Pons (tissue), 1 donor: Measurements from ENCODE around the gene GET3.
"Not testable (repeated sequence)": the region's sequence is repeated elsewhere in the genome, so short reads cannot be mapped to it uniquely, and the experiment has no call there.

Experiments
- DNase-seq: peaks from one replicate; pipeline ENCODE4 v3.0.0-alpha.2; 2016; ENCODE audit warnings: low spot score

Gene GET3

GRCh38 chr19:12715929-12716328 is 21.4 kb upstream of the GET3 start:
- DNase-seq: no peak

GRCh38 chr19:12720296-12720695 is 17.0 kb upstream of the GET3 start:
- no peak for DNase-seq

- DNase-seq: no peak
These were observed 16.2 kb upstream of the GET3 start for GRCh38 chr19:12720851-12721655.

GRCh38 chr19:12721656-12722565 is 15.4 kb upstream of the GET3 start:
- DNase-seq: peak; percentile 17

- DNase-seq: peak; percentile 99
These were observed 14.5 kb upstream of the GET3 start for GRCh38 chr19:12722566-12723380.

DNA sequence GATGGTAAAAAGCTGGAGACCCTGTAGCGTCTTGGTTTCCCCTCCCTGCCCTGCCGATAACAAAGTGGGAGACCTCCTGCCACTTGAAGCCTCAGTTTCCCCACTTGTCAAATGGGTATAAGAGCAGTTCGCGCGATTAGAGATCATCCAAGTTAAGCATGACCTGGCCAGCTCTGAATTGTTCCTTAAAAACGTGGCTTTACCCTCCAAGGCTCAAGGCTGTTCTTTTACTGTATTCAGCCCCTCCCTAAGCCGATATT is 14.0 kb upstream of the GET3 start:
- no peak for DNase-seq

GRCh38 chr19:12723641-12724426 is 13.5 kb upstream of the GET3 start, which contains the start of gene TNPO2:
TNPO2 (minus strand) TSS chr19:12723932; CDS start chr19:12720977, 2,955 bp downstream.
- peak; percentile 38 for DNase-seq

DNA sequence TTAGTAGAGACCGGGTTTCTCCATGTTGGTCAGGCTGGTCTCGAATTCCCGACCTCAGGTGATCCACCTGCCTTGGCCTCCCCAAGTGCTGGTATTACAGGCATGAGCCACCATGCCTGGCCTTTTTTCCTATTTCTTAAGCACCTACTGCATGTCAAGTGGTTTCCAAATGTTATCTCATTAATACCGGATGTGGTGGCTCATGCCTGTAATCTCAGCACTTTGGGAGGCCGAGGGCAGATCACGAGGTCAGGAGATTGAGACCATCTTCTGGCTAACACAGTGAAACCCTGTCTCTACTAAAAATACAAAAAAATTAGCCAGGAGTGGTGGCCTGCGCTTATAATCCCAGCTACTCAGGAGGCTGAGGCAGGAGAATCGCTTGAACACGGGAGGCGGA is 11.7 kb upstream of the GET3 start:
- DNase-seq: not testable (repeated sequence)

- DNase-seq: no peak
These were observed 10.3 kb upstream of the GET3 start for GRCh38 chr19:12726988-12727316.

- DNase-seq: no peak
These were observed 9.4 kb upstream of the GET3 start for GRCh38 chr19:12727745-12728433.

DNA sequence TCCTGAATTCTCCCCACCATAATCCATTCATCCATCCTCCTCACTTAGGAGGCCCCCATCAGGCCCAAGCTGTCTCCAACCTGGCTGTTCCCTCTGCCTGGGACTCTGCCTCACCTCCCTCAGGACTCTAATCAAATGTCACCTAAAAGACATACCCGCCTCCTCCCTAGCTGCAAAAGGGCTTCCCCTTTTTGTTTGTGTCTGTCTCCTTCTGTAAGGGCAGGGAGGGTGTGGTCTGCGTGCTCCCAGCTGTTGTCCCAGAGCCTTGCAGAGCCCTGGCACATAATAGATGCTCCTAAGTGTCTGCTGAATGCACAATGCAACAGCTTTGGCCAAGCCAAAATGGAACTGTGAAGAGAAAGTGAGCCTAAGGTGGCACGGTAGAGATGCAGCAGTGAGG is 7.2 kb upstream of the GET3 start:
- DNase-seq: no peak

GRCh38 chr19:12731337-12731736 is 6.0 kb upstream of the GET3 start:
- DNase-seq: no peak

DNA sequence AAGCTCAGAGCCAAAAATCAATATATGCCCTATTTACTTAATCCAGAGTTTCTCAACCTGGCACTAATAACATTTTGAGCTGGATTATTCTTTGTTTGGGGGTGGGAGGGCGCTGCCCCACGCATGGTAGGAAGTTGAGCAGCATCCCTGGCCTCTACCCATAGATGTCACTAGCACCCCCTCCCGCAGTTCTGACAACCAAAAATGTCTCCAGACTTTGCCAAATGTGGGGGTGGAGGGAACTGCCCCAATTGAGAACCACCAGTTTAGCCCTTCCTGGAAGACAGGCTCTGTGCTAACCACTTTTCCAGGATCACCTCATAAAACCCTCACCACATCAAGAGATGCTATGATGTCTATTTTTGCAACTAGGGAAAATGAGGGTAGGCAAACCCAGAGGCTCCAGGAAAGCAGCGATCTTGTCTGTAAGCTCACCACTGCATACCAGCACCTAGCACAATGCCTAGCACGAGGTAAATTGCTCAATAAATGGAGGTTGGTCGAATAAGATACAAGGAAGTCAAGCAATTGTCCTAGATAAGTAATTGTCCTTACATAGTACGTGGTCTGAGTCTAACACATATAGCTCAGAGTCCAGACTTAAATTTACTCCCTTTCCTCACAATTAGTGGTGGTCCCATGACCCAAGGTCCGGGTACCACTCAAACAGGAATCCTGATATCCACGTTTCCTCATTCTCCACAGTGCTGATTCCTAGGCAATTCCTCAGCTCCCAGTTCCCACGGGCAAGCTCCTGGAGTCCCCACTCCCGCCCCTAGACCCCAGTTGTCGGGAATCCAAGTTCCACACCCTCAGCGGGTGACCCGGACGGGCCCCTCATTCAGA is 3.7 kb upstream of the GET3 start:
- peak; percentile 37 for DNase-seq

- no peak for DNase-seq
These were observed 596 bp downstream of the GET3 start for GRCh38 chr19:12737835-12738351.

DNA sequence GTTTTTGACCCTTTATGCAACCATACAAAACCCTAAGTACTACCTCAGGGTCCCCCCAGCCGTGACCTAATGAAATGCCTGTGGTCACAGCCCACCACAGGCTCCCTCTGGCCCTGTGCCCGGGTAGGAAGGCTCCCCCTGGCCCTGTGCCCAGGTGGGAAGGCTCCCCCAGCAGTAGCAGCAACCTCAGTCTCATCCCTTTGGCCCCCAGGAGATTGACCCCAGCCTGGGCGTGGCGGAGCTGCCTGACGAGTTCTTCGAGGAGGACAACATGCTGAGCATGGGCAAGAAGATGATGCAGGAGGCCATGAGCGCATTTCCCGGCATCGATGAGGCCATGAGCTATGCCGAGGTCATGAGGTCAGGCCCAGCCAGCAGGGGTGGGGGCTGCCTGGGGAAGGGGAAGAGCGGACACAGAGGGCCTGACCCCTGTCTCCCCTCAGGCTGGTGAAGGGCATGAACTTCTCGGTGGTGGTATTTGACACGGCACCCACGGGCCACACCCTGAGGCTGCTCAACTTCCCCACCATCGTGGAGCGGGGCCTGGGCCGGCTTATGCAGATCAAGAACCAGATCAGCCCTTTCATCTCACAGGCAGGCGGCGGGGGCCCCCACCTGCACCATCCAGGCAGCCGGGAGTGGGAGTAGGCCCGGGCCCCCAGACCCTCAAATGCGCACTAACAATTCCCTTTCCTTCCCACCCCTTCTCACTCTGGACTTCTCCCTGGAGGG is 8.0 kb downstream of the GET3 start:
- no peak for DNase-seq

- no peak for DNase-seq
These were observed 11.2 kb downstream of the GET3 start for GRCh38 chr19:12748489-12748888.

GRCh38 chr19:12749938-12750521 is 12.7 kb downstream of the GET3 start:
- DNase-seq: no peak

DNA sequence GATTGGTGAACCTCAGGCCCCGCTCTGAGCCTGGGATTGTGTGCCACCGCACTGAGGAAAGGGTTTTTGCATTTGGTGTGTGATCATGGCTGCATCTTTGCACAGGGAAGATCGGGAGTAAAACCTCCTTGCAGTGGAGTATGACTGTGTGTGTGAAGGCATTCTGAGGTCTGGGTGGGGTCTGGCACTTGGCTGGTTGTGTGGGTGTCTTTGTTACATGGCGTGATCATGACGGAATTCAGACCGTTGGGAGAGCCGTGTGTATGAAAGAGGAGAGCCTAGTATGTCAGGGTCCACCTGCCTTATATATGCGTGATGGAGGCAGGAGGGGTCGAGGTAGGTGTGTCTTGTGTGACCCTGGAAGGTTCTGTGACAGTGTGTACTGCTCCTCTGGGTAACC is 13.6 kb downstream of the GET3 start:
- DNase-seq: no peak

DNA sequence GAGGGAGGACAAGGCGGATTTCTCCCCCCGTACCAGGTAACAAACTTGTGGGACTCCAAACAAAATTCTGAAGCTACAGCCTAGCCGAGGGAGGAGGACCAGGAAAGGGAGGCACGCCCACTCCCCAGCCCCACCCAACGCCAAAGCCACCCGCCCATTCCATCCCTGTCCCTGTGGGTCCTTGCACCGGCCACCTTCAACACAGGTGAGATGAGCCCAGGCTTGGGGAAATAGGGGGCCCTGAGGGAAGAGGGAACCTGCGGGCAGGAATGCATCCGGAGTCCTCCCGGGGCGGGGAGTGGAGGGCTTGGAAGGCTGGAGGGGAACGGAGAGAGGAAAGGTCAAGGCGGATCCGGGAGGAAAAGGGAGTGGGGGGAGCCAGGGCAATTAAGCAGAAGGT is 14.3 kb downstream of the GET3 start, which contains the start of gene BEST2:
Gene BEST2 (plus strand): TSS at position 157 of the 400 bp plus-strand sequence. CDS start 802 bp downstream, outside the sequence.
- no peak for DNase-seq
